ENCODE results near the gene BLOC1S5. TPM values are rescaled to one million over a fixed set of nuclear protein-coding genes. Genes with fewer than 3 reads are reported as not detected.

The BLOC1S5 gene
- total RNA-seq, 2 experiments from 2014 or later, result 22.6 to 30.7 TPM

- Histone ChIP-seq H3K4me2 (ENCODE audit: low read length) (no peak overlapping the region), H3K9me2 (ENCODE audit: insufficient read depth, low read length) (no peaks in the 10 kb centered on the region), H3K36me3 (ENCODE audit: insufficient read depth, low read length) (peaks cover 21% of the 10 kb centered on the region), H3K4me3 (ENCODE audit: low read depth, low read length, poor library complexity, severe bottlenecking) (no peak overlapping the region), H4K20me1 (ENCODE audit: insufficient read depth, low read length) (no peaks in the 10 kb centered on the region), H2AFZ (ENCODE audit: low read length) (no peak overlapping the region), H3K79me2 (ENCODE audit: insufficient read depth, low read depth, low read length) (peaks cover 47% of the 10 kb centered on the region), H3K27ac (ENCODE audit: low read depth, low read length, poor library complexity, severe bottlenecking) (no peak overlapping the region), H3K9me3 (ENCODE audit: low read length) (peaks cover 10% of the 10 kb centered on the region; the same call in 1 of the 2 replicates), H3K4me1 (ENCODE audit: insufficient read depth, low read length, poor library complexity, severe bottlenecking) (peaks cover 3% of the 10 kb centered on the region)
- DNase-seq (ENCODE audit: low spot score), result no peak
- intact Hi-C loops (cut with micrococcal nuclease; ENCODE audit: unreplicated experiment), result no loop called here
- CTCF ChIA-PET (ENCODE audit: unreplicated experiment), result no interaction called here
- POLR2A ChIA-PET, result interaction anchor here (0.6 to 1.2 kb wide), 4 partner anchors 8 to 154 kb away, joined by 3 to 4 read pairs (median 3); no protein-coding TSS in a partner anchor
- TF ChIP-seq CTCF (conservative IDR thresholded peaks at IDR 0.05; ENCODE audit: low read length) (no peak), EZH2phosphoT487 (IDR thresholded peaks at IDR 0.05; ENCODE audit: borderline replicate concordance, low read depth, low read length) (no peak)
- BruUV-seq (replicated peaks), result no TSS peak
These were observed 33.3 kb downstream of the BLOC1S5 start for GRCh38 chr6:8030920-8031319.

DNA sequence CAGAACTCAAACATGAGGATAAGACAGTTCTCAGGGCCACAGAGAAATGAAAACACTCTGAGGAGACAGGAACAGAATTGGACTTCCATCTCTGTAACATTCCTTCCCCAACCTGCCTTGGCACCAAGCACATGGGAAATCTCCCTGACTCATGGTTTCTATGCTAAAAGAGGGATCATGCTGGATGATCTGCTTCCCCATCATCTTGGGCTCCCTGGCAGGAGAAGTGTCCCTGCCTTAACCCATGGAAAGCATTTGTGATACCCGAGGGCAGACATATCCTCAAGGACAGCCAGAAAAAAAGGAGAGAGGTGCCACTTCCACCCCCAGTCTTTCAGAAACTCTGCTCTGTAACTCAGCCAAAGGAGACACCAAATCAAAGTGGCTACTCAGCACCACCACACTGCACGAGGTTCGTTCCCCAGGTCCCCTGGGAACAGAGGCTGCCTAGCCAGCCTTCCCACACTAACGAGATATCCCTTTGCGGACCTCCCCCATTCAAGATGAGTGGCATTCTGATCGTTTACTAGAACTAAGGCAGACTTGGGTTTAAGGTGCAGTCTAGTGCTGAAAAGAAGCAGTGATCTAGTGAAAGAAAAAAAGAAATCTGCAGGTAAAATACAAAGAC lies 34.8 kb downstream of the BLOC1S5 start:
- Histone ChIP-seq H3K9me2 (ENCODE audit: insufficient read depth, low read length) (no peaks in the 10 kb centered on the region), H4K20me1 (ENCODE audit: insufficient read depth, low read length) (no peaks in the 10 kb centered on the region), H3K4me2 (ENCODE audit: low read length) (no peak overlapping the region), H3K9me3 (ENCODE audit: low read length) (peaks cover 10% of the 10 kb centered on the region; the same call in 1 of the 2 replicates), H3K79me2 (ENCODE audit: insufficient read depth, low read depth, low read length) (peaks cover 35% of the 10 kb centered on the region), H3K27ac (ENCODE audit: low read depth, low read length, poor library complexity, severe bottlenecking) (no peak overlapping the region), H3K4me1 (ENCODE audit: insufficient read depth, low read length, poor library complexity, severe bottlenecking) (peaks cover 3% of the 10 kb centered on the region), H3K36me3 (ENCODE audit: insufficient read depth, low read length) (peaks cover 15% of the 10 kb centered on the region), H3K4me3 (ENCODE audit: low read depth, low read length, poor library complexity, severe bottlenecking) (no peak overlapping the region), H2AFZ (ENCODE audit: low read length) (no peak overlapping the region)
- BruUV-seq (replicated peaks), result no TSS peak
- DNase-seq (ENCODE audit: low spot score), result no peak
- TF ChIP-seq CTCF (conservative IDR thresholded peaks at IDR 0.05; ENCODE audit: low read length) (no peak), EZH2phosphoT487 (IDR thresholded peaks at IDR 0.05; ENCODE audit: borderline replicate concordance, low read depth, low read length) (no peak)
- POLR2A ChIA-PET, result no interaction called here
- intact Hi-C loops (cut with micrococcal nuclease; ENCODE audit: unreplicated experiment), result no loop called here
- CTCF ChIA-PET (ENCODE audit: unreplicated experiment), result no interaction called here

DNA sequence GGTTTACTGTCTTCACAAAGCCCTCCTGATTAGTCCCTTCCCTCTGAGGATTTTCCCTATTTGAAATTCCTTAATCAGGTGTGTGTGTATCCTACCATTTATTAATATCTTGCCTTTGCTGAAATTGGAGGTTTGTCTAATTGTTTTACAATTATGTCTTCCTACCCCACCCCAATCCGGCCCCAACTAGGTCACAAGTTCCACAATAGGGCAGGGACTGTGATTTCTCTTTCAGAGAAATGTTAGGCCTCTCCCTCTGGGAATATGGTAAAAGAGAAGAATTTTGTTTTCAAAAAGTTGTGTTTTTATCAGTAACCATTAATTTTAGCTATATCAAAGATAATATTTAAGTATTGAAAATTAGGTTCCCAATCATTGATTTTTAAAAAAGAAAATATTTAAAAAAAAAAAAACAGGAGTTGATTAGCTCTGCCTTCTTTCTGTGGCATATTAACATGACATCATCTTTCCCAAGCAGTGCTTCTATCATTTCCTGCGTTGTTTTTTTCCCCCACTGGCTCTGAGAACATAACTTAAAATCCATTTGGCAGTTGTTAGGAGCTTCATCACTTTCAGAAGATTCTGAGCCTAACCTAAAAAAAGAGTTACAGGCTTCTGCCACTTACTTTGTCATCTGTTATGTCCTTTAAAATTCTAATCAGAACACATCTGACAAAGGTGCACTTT lies 36.1 kb downstream of the BLOC1S5 start:
- Histone ChIP-seq H3K4me3 (ENCODE audit: low read depth, low read length, poor library complexity, severe bottlenecking) (no peak overlapping the region), H3K79me2 (ENCODE audit: insufficient read depth, low read depth, low read length) (peaks cover 35% of the 10 kb centered on the region), H3K9me2 (ENCODE audit: insufficient read depth, low read length) (no peaks in the 10 kb centered on the region), H4K20me1 (ENCODE audit: insufficient read depth, low read length) (no peaks in the 10 kb centered on the region), H3K9me3 (ENCODE audit: low read length) (peaks cover 10% of the 10 kb centered on the region; the same call in 1 of the 2 replicates), H3K4me1 (ENCODE audit: insufficient read depth, low read length, poor library complexity, severe bottlenecking) (peaks cover 3% of the 10 kb centered on the region), H3K27ac (ENCODE audit: low read depth, low read length, poor library complexity, severe bottlenecking) (no peak overlapping the region), H3K4me2 (ENCODE audit: low read length) (no peak overlapping the region), H2AFZ (ENCODE audit: low read length) (no peak overlapping the region), H3K36me3 (ENCODE audit: insufficient read depth, low read length) (peaks cover 19% of the 10 kb centered on the region)
- intact Hi-C loops (cut with micrococcal nuclease; ENCODE audit: unreplicated experiment), result no loop called here
- no peak for DNase-seq (ENCODE audit: low spot score)
- POLR2A ChIA-PET, result interaction anchor here (0.6 to 0.7 kb wide), 3 partner anchors 44 to 130 kb away, joined by 3 read pairs; no protein-coding TSS in a partner anchor
- CTCF ChIA-PET (ENCODE audit: unreplicated experiment), result no interaction called here
- BruUV-seq (replicated peaks), result no TSS peak
- TF ChIP-seq CTCF (conservative IDR thresholded peaks at IDR 0.05; ENCODE audit: low read length), result no peak
- no peak for TF ChIP-seq EZH2phosphoT487 (IDR thresholded peaks at IDR 0.05; ENCODE audit: borderline replicate concordance, low read depth, low read length)

Measured in OCI-LY7 (cell line).